OCI-M2 (cell line): ENCODE measurements around the gene PGBD1.
"Not testable (repeated sequence)": the region's sequence is repeated elsewhere in the genome, so short reads cannot be mapped to it uniquely, and the experiment has no call there.

Experiments
- DNase-seq: peaks from one replicate; lab custom pipeline; 2025; ENCODE audit not compliant: unreplicated experiment; lab: John Stamatoyannopoulos, UW

PGBD1 gene

GRCh38 chr6:28266962-28267694, 14.2 kb upstream of the PGBD1 start, which contains the start of gene ZSCAN26:
Gene ZSCAN26, plus strand, starts transcription at chr6:28267143. Its CDS starts 4,777 bp downstream, at chr6:28271920.
- DNase-seq: peak; percentile 92

GRCh38 chr6:28267695-28268059, 13.7 kb upstream of the PGBD1 start:
- no peak for DNase-seq

- no peak for DNase-seq
Observed at GRCh38 chr6:28269492-28269891, 11.9 kb upstream of the PGBD1 start.

- no peak for DNase-seq
Observed at GRCh38 chr6:28274888-28275287, 6.5 kb upstream of the PGBD1 start.

- DNase-seq: no peak
Observed at GRCh38 chr6:28277746-28278145, 3.6 kb upstream of the PGBD1 start.

GRCh38 chr6:28280595-28281287, 631 bp upstream of the PGBD1 start:
- no peak for DNase-seq

- DNase-seq: no peak
Observed at GRCh38 chr6:28282926-28283325, 1.6 kb downstream of the PGBD1 start.

GRCh38 chr6:28291573-28291972, 10.2 kb downstream of the PGBD1 start:
- DNase-seq: no peak

- no peak for DNase-seq
Observed at GRCh38 chr6:28295326-28295725, 14.0 kb downstream of the PGBD1 start.

- DNase-seq: no peak
Observed at GRCh38 chr6:28296520-28297060, 15.2 kb downstream of the PGBD1 start.

GRCh38 chr6:28303570-28303969, 22.2 kb downstream of the PGBD1 start:
- DNase-seq: no peak

- DNase-seq: not testable (repeated sequence)
Observed at GRCh38 chr6:28306363-28306762, 25.0 kb downstream of the PGBD1 start.

GRCh38 chr6:28311139-28311823, 29.9 kb downstream of the PGBD1 start:
- no peak for DNase-seq

GRCh38 chr6:28312939-28313338, 31.6 kb downstream of the PGBD1 start:
- DNase-seq: no peak

GRCh38 chr6:28315628-28316027, 34.3 kb downstream of the PGBD1 start:
- DNase-seq: no peak

- DNase-seq: not testable (repeated sequence)
Observed at GRCh38 chr6:28317866-28318265, 36.5 kb downstream of the PGBD1 start.

GRCh38 chr6:28322661-28323060, 41.3 kb downstream of the PGBD1 start:
- DNase-seq: no peak

- no peak for DNase-seq
Observed at GRCh38 chr6:28323813-28324424, 42.5 kb downstream of the PGBD1 start.

- DNase-seq: no peak
Observed at GRCh38 chr6:28326371-28326948, 45.1 kb downstream of the PGBD1 start.

- no peak for DNase-seq
Observed at GRCh38 chr6:28330041-28330440, 48.7 kb downstream of the PGBD1 start.

GRCh38 chr6:28333047-28333446, 51.7 kb downstream of the PGBD1 start:
- no peak for DNase-seq
